Suppressor macrophage treated with lipopolysaccharide for 4 hours (primary cell): ENCODE results near the gene CAPG.

ENCODE experiments used
- DNase-seq: peaks from one replicate; pipeline ENCODE4 v3.0.0-alpha.2; 2020

The CAPG gene

GRCh38 chr2:85354286-85355072 is 55.7 kb downstream of the CAPG start, which contains the start of the genes ELMOD3 and RETSAT:
Gene ELMOD3 (plus strand): TSS chr2:85354769. CDS start chr2:85357199, 2,430 bp downstream.
Gene RETSAT (minus strand): TSS chr2:85354528. CDS start chr2:85354507, 21 bp downstream.
- DNase-seq = peak; percentile 99

- DNase-seq = no peak
These were observed 56.3 kb downstream of the CAPG start for GRCh38 chr2:85353876-85354285.

- no peak for DNase-seq
These were observed 62.6 kb downstream of the CAPG start for GRCh38 chr2:85347599-85347998.
